Liver (tissue), 9 donors: ENCODE results near the gene AK1. TPM values are rescaled to one million over a fixed set of nuclear protein-coding genes. Genes with fewer than 3 reads are reported as not detected.

Experiments
- DNase-seq: peaks from one replicate; pipeline ENCODE4 v3.0.0-alpha.2; 2017; ENCODE audit warnings: low spot score
- H3K27ac ChIP-seq, 2 donors: one replicate each; pipeline ENCODE4 v1.7.0; 2013; ENCODE audit warnings: inconsistent platforms in 2 of 2, low read length in 2 of 2, control low read depth in 1 of 2, low read depth in 1 of 2, mild to moderate bottlenecking in 1 of 2
- H3K27me3 ChIP-seq, 4 donors: one replicate each; pipeline versions ENCODE4 v1.6.1 to v1.7.0; 2013; ENCODE audit warnings: low read length in 3 of 4, inconsistent platforms in 1 of 4, mild to moderate bottlenecking in 1 of 4, moderate library complexity in 1 of 4; ENCODE audit not compliant: control insufficient read depth in 4 of 4, insufficient read depth in 4 of 4
- H3K36me3 ChIP-seq, 4 donors: one replicate each; pipeline versions ENCODE4 v1.6.1 to v1.7.0; 2013; ENCODE audit warnings: low read length in 3 of 4, mild to moderate bottlenecking in 3 of 4, low read depth in 1 of 4, moderate library complexity in 1 of 4; ENCODE audit not compliant: control insufficient read depth in 4 of 4, insufficient read depth in 3 of 4
- H3K4me1 ChIP-seq, 4 donors: one replicate each; pipeline versions ENCODE4 v1.6.1 to v1.7.0; 2013; ENCODE audit warnings: low read length in 3 of 4, mild to moderate bottlenecking in 3 of 4, moderate library complexity in 1 of 4; ENCODE audit not compliant: control insufficient read depth in 4 of 4, insufficient read depth in 4 of 4
- H3K4me3 ChIP-seq, 3 donors: one replicate each; pipeline versions ENCODE4 v1.6.1 to v1.7.0; 2013; ENCODE audit warnings: low read length in 3 of 3, control low read depth in 1 of 3, low read depth in 1 of 3, mild to moderate bottlenecking in 1 of 3
- H3K9ac ChIP-seq, 2 donors: one replicate each; pipeline ENCODE4 v1.7.0; 2013; ENCODE audit warnings: low read length in 2 of 2, mild to moderate bottlenecking in 2 of 2, moderate library complexity in 2 of 2, control low read depth in 1 of 2, low read depth in 1 of 2
- H3K9me3 ChIP-seq, 4 donors: one replicate each; pipeline versions ENCODE4 v1.6.1 to v1.7.0; 2013; ENCODE audit warnings: low read length in 3 of 4; ENCODE audit not compliant: control insufficient read depth in 4 of 4
- EGR1 ChIP-seq, 2 donors: IDR thresholded peaks; 2 replicates each; pipeline ENCODE4 v1.6.1; 2016 to 2018; ENCODE audit warnings: antibody characterized with exemption in 2 of 2, low read depth in 2 of 2
- FOXA1 ChIP-seq: IDR thresholded peaks from 2 replicates; pipeline ENCODE4 v1.6.1; 2016; ENCODE audit warnings: antibody characterized with exemption
- FOXA2 ChIP-seq: IDR thresholded peaks from 2 replicates; pipeline ENCODE4 v1.6.1; 2016; ENCODE audit warnings: antibody characterized with exemption
- GABPA ChIP-seq, 2 donors: IDR thresholded peaks in 1 of 2; conservative IDR thresholded peaks in 1 of 2; 2 replicates each; pipeline ENCODE4 v1.6.1; 2016; ENCODE audit warnings: antibody characterized with exemption in 2 of 2, mild to moderate bottlenecking in 1 of 2, moderate library complexity in 1 of 2
- HNF4A ChIP-seq, 2 donors: conservative IDR thresholded peaks; 2 replicates each; pipeline ENCODE4 v1.6.1; 2016; ENCODE audit warnings: antibody characterized with exemption in 2 of 2, mild to moderate bottlenecking in 2 of 2
- HNF4G ChIP-seq: IDR thresholded peaks from 2 replicates; pipeline ENCODE4 v1.6.1; 2016; ENCODE audit warnings: antibody characterized with exemption
- JUND ChIP-seq, 2 donors: IDR thresholded peaks; 2 replicates each; pipeline ENCODE4 v1.6.1; 2016; ENCODE audit warnings: antibody characterized with exemption in 2 of 2
- NR2F2 ChIP-seq: IDR thresholded peaks from 2 replicates; pipeline ENCODE4 v1.6.1; 2016; ENCODE audit warnings: antibody characterized with exemption
- RAD21 ChIP-seq, 2 donors: IDR thresholded peaks; 2 replicates each; pipeline ENCODE4 v1.6.1; 2016; ENCODE audit warnings: antibody characterized with exemption in 2 of 2, mild to moderate bottlenecking in 2 of 2
- RXRA ChIP-seq, 2 donors: IDR thresholded peaks; 2 replicates each; pipeline ENCODE4 v1.6.1; 2017 to 2018; ENCODE audit warnings: antibody characterized with exemption in 2 of 2, mild to moderate bottlenecking in 1 of 2
- SP1 ChIP-seq: IDR thresholded peaks from 2 replicates; pipeline ENCODE4 v1.6.1; 2018; ENCODE audit warnings: antibody characterized with exemption, mild to moderate bottlenecking
- TAF1 ChIP-seq: conservative IDR thresholded peaks from 2 replicates; pipeline ENCODE4 v1.6.1; 2016; ENCODE audit warnings: antibody characterized with exemption, mild to moderate bottlenecking
- YY1 ChIP-seq: IDR thresholded peaks from 2 replicates; pipeline ENCODE4 v1.6.1; 2016; ENCODE audit warnings: antibody characterized with exemption, mild to moderate bottlenecking
- WGBS: extraction: QIAGEN DNeasy Blood & Tissue Kit; methylation state at CpG from one replicate; pipeline ENCODE4 v1.1.7; 2013; 5-methylcytosine and 5-hydroxymethylcytosine counted together
- polyA plus RNA-seq, 2 donors: library from polyadenylated mRNA; stranded (reverse) in 1 of 2; unstranded in 1 of 2; fragments of 200-250 nt in 1 of 2; fragments of >200 nt in 1 of 2; fragmentation: Nextera tagmentation in 1 of 2; extraction: Ambion mirVana in 1 of 2; gene quantifications; one replicate each; pipeline versions ENCODE4 v1.2.1 to v1.2.3, GENCODE V29; 2013 to 2015
- total RNA-seq, 2 donors: library from RNA; depleted of rRNA; stranded (reverse); fragments of >200 nt; gene quantifications; one replicate each; pipeline ENCODE4 v1.2.3, GENCODE V29; 2014
- TF ChIP-seq, protein P1 (sequence below): IDR thresholded peaks from 2 replicates; pipeline ENCODE4 v1.6.1; 2016; ENCODE audit warnings: antibody characterized with exemption, mild to moderate bottlenecking
- TF ChIP-seq, protein P2 (sequence below): IDR thresholded peaks from 2 replicates; pipeline ENCODE4 v1.6.1; 2016; ENCODE audit warnings: antibody characterized with exemption
- TF ChIP-seq, protein P3 (sequence below): IDR thresholded peaks from 2 replicates; pipeline ENCODE4 v1.6.1; 2016; ENCODE audit warnings: antibody characterized with exemption
- TF ChIP-seq, protein P4 (sequence below): fragments of 150-350 bp; IDR thresholded peaks from 2 replicates; pipeline ENCODE4 v1.5.1; 2017; ENCODE audit warnings: improper control_type of control experiment, low read depth, low read length; ENCODE audit not compliant: missing input control
- donor health status: healthy.
- donor health status: healthy.
- donor health status: healthy.
- donor health status: healthy.
- donor health status: healthy.

AK1 gene
- total and polyA plus RNA-seq, 4 donors: 10.6 to 78.3 (median 29.6) TPM

DNA sequence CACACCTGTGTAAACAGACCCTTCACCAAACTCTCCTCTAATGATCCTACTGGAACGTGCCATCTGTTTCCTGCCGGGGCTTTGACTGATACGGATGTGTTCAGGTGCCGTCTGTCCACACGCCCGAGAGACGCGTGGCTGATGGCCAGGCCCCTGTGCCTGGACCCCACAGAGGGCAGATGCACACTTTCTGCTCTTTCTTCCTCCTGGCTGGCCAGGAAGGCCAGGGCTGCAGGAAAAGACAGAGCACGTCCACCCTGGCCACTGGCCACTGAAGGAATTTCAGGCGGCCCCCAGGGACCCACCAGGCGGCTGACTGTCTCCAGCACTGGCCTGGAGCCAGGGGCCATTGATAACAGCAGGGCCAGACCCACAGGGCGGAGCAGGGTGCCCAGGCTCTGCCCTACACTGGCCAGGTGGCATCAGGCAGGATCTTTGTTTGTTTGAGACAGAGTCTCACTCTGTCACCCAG is 19.4 kb downstream of the AK1 start:
- Histone ChIP-seq H3K4me3 (no peak overlapping the region), H3K4me1 (peaks cover 0 to 18% (median 1%) of the 10 kb centered on the region in 4 donors), H3K9me3 (no peaks in the 10 kb centered on the region), H3K27ac (peak overlapping the region; percentile 14 to 22), H3K9ac (no peak overlapping the region), H3K27me3 (no peaks in the 10 kb centered on the region), H3K36me3 (no peaks in the 10 kb centered on the region)
- TF ChIP-seq NR2F2 (peak; percentile 49), YY1 (no peak), TAF1 (no peak), JUND (IDR thresholded peaks at IDR 0.05) (no peak), RAD21 (IDR thresholded peaks at IDR 0.05) (peak in 1 of 2 donors; percentile 9), GABPA (IDR thresholded peaks at IDR 0.05 in 1 of 2, conservative IDR thresholded peaks at IDR 0.05 in 1 of 2) (no peak)
- TF ChIP-seq, protein P1, sequence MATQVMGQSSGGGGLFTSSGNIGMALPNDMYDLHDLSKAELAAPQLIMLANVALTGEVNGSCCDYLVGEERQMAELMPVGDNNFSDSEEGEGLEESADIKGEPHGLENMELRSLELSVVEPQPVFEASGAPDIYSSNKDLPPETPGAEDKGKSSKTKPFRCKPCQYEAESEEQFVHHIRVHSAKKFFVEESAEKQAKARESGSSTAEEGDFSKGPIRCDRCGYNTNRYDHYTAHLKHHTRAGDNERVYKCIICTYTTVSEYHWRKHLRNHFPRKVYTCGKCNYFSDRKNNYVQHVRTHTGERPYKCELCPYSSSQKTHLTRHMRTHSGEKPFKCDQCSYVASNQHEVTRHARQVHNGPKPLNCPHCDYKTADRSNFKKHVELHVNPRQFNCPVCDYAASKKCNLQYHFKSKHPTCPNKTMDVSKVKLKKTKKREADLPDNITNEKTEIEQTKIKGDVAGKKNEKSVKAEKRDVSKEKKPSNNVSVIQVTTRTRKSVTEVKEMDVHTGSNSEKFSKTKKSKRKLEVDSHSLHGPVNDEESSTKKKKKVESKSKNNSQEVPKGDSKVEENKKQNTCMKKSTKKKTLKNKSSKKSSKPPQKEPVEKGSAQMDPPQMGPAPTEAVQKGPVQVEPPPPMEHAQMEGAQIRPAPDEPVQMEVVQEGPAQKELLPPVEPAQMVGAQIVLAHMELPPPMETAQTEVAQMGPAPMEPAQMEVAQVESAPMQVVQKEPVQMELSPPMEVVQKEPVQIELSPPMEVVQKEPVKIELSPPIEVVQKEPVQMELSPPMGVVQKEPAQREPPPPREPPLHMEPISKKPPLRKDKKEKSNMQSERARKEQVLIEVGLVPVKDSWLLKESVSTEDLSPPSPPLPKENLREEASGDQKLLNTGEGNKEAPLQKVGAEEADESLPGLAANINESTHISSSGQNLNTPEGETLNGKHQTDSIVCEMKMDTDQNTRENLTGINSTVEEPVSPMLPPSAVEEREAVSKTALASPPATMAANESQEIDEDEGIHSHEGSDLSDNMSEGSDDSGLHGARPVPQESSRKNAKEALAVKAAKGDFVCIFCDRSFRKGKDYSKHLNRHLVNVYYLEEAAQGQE: no peak
- TF ChIP-seq, protein P2, sequence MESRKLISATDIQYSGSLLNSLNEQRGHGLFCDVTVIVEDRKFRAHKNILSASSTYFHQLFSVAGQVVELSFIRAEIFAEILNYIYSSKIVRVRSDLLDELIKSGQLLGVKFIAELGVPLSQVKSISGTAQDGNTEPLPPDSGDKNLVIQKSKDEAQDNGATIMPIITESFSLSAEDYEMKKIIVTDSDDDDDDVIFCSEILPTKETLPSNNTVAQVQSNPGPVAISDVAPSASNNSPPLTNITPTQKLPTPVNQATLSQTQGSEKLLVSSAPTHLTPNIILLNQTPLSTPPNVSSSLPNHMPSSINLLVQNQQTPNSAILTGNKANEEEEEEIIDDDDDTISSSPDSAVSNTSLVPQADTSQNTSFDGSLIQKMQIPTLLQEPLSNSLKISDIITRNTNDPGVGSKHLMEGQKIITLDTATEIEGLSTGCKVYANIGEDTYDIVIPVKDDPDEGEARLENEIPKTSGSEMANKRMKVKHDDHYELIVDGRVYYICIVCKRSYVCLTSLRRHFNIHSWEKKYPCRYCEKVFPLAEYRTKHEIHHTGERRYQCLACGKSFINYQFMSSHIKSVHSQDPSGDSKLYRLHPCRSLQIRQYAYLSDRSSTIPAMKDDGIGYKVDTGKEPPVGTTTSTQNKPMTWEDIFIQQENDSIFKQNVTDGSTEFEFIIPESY: no peak
- no peak for DNase-seq
- WGBS: 60% methylated on average over 12 of the region's 12 CpGs

DNA sequence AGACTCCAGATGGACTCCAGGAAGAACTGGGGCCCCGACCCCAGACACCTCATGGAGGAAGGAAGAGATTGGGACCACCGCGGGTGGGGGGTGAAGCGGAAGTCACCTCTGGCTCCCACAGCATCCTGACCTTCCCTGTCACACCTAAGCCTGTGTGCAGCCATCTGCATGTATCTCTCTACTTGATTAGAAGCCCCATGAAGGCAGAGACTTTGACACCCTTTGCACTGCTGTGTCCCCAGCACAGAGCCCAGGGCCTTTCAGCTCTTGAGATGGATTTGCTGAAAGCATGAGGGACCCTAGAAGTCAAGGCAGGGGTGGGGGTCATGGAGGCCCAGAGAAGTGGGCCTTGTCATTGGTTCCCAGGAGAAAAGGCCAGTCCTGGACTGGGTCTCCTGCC is 20.2 kb downstream of the AK1 start:
- no peak for TF ChIP-seq NR2F2
- no peak for TF ChIP-seq RAD21 (IDR thresholded peaks at IDR 0.05)
- TF ChIP-seq, protein P3, sequence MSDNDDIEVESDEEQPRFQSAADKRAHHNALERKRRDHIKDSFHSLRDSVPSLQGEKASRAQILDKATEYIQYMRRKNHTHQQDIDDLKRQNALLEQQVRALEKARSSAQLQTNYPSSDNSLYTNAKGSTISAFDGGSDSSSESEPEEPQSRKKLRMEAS: no peak
- TF ChIP-seq EGR1 (IDR thresholded peaks at IDR 0.05; ENCODE audit: low read depth in 2 of 2): no peak
- TF ChIP-seq YY1: no peak
- TF ChIP-seq, protein P4, sequence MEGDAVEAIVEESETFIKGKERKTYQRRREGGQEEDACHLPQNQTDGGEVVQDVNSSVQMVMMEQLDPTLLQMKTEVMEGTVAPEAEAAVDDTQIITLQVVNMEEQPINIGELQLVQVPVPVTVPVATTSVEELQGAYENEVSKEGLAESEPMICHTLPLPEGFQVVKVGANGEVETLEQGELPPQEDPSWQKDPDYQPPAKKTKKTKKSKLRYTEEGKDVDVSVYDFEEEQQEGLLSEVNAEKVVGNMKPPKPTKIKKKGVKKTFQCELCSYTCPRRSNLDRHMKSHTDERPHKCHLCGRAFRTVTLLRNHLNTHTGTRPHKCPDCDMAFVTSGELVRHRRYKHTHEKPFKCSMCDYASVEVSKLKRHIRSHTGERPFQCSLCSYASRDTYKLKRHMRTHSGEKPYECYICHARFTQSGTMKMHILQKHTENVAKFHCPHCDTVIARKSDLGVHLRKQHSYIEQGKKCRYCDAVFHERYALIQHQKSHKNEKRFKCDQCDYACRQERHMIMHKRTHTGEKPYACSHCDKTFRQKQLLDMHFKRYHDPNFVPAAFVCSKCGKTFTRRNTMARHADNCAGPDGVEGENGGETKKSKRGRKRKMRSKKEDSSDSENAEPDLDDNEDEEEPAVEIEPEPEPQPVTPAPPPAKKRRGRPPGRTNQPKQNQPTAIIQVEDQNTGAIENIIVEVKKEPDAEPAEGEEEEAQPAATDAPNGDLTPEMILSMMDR: no peak
- no peak for TF ChIP-seq FOXA2
- TF ChIP-seq JUND (IDR thresholded peaks at IDR 0.05): no peak
- no peak for TF ChIP-seq FOXA1
- no peak for TF ChIP-seq HNF4G
- TF ChIP-seq, protein P1: no peak
- TF ChIP-seq RXRA (IDR thresholded peaks at IDR 0.05): no peak
- no peak for TF ChIP-seq SP1
- no peak for TF ChIP-seq HNF4A (conservative IDR thresholded peaks at IDR 0.05)
- TF ChIP-seq, protein P2: no peak
- TF ChIP-seq GABPA (IDR thresholded peaks at IDR 0.05 in 1 of 2, conservative IDR thresholded peaks at IDR 0.05 in 1 of 2): no peak
- Histone ChIP-seq H3K4me3 (no peak overlapping the region), H3K9ac (no peak overlapping the region), H3K27ac (no peak overlapping the region), H3K4me1 (peaks cover 0 to 12% (median 1%) of the 10 kb centered on the region in 4 donors), H3K36me3 (no peaks in the 10 kb centered on the region), H3K27me3 (no peaks in the 10 kb centered on the region), H3K9me3 (no peaks in the 10 kb centered on the region)
- DNase-seq: no peak
- WGBS: 47% methylated on average over 4 of the region's 4 CpGs
